GM18868 (cell line): ENCODE results near the gene BRMS1L.

Source experiments
- ATAC-seq: cut with Tn5 transposase; IDR thresholded peaks from one replicate; pipeline ENCODE4 v1.9.1; 2021; ENCODE audit warnings: mild to moderate bottlenecking, moderate library complexity; ENCODE audit not compliant: unreplicated experiment

The BRMS1L gene

GRCh38 chr14:35911097-35911496 is 85.0 kb downstream of the BRMS1L start:
- ATAC-seq = no peak

GRCh38 chr14:35915185-35915584 is 89.0 kb downstream of the BRMS1L start:
- ATAC-seq = no peak

GRCh38 chr14:35915775-35916174 is 89.6 kb downstream of the BRMS1L start:
- no peak for ATAC-seq
